Measurements from ENCODE around the gene MED8. TPM values are rescaled to one million over a fixed set of nuclear protein-coding genes. Genes with fewer than 3 reads are reported as not detected.

MED8 gene, protein sequence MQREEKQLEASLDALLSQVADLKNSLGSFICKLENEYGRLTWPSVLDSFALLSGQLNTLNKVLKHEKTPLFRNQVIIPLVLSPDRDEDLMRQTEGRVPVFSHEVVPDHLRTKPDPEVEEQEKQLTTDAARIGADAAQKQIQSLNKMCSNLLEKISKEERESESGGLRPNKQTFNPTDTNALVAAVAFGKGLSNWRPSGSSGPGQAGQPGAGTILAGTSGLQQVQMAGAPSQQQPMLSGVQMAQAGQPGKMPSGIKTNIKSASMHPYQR
- total RNA-seq (2021) (54.8 and 56.0 TPM in 2 replicates), Bru-seq, nascent RNA (percentile 92 among the genes with signal in this experiment), BruChase-seq, experiment 1, labeled RNA remaining after a 2-hour chase (percentile 90 among the genes with signal in this experiment), BruChase-seq, experiment 2, labeled RNA remaining after a 6-hour chase (percentile 94 among the genes with signal in this experiment)
- long read RNA-seq, transcript MED8-201 (8 exons, 1,483 nt): minor isoform, 6 of 192 reads
- long read RNA-seq, transcript MED8-203 (7 exons, 1,924 nt): major isoform, 161 of 192 reads
- long read RNA-seq, partial matches to known transcripts: 8 of 192 reads
- long read RNA-seq, other reads (novel, unspliced or antisense): 17 of 192 reads

DNA sequence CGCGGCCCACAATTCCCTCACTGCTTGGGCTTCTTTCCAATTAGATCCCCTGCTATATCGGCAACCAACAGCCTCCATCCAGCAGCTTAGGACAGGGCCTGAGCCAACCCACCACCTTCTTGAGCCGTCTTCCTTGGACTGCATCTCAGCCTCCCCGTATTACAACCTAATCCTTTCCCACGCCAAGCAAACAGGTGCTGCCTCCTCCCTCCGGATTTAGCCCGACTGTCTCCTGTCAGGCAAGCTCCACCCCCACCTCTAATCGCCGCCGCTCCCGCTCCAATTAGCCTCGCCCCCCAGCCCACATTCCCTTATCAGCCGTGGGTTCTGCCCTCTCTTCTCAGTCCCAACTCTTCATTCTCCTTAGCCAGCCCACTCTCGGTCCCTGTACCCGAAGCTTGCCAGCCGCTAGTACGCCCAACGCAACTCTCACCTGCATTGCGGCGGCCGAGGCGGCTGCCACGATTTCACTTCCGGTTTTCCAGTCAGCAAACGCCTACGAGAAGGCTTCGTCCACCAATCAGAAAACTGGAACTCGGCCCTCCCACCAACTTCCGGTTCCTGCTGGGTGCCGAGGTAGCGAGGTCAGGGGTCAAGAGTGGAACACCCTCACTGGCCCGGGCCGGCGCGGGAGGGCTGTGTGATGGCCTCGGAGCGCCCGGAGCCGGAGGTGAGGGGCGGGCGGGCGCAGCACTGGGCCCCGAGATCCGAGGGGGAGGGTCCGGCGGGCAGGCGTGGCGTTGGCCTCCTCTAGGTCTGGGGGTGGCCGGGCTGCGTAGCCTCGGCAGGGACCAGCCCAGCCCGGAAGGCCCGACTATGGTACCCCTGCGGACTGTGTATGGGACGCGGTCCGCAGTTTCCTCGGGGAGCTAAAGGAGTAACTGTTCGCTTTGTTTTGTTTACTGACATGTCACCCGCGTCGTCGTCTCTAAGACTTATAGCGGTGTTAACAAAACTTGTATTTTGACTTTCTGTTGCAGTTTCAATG, at the start of gene MED8, which contains the start of gene SZT2:
Gene MED8 (minus strand): TSS at position 475 of the 988 bp plus-strand sequence. CDS start 36 bp downstream, at position 439.
Gene SZT2 (plus strand): TSS at position 574 of the 988 bp plus-strand sequence. CDS start 70 bp downstream, at position 644.
- TF ChIP-seq, protein P1, sequence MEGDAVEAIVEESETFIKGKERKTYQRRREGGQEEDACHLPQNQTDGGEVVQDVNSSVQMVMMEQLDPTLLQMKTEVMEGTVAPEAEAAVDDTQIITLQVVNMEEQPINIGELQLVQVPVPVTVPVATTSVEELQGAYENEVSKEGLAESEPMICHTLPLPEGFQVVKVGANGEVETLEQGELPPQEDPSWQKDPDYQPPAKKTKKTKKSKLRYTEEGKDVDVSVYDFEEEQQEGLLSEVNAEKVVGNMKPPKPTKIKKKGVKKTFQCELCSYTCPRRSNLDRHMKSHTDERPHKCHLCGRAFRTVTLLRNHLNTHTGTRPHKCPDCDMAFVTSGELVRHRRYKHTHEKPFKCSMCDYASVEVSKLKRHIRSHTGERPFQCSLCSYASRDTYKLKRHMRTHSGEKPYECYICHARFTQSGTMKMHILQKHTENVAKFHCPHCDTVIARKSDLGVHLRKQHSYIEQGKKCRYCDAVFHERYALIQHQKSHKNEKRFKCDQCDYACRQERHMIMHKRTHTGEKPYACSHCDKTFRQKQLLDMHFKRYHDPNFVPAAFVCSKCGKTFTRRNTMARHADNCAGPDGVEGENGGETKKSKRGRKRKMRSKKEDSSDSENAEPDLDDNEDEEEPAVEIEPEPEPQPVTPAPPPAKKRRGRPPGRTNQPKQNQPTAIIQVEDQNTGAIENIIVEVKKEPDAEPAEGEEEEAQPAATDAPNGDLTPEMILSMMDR (conservative IDR thresholded peaks at IDR 0.05): no peak
- no peak for TF ChIP-seq EZH2 (IDR thresholded peaks at IDR 0.05; ENCODE audit: low read depth)
- BruUV-seq (replicated peaks): TSS peak; percentile 33
- intact Hi-C loops (cut with micrococcal nuclease; ENCODE audit: unreplicated experiment): loop anchor here (2.0 kb wide), 2 partner anchors 23 to 31 kb away; partner anchors contain the start of gene CDC20

DNA sequence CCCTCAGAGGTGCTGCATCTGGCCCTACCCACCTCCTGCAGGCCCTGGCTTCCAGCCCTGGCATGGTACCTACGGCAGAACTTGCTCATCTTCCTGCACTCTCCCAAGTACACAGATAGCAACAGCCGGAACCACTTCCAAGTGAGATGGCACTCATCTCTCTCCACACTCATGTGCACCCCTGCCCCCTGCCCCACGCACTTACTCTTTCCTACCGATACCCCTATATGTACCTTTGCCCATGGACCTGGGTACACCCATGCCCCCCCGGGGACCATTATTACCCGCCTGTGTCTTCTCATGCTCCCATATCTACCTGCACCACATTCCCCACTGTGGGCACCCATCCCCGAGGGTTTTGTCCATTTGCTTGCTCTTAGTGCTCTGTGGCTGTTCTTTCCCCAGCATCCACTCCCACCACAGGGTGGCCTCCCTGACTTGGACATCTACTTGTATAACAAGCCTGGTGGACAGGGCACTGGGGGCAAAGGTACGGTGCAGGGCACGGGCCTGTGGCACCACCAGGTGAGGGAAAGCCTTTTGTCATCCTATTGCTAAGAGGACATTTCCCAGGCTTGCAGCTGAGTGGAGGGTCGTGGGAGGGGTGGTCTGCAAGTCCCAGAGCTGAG, 49.5 kb upstream of the MED8 start:
- no peak overlapping the region for H3K4me3 ChIP-seq
- H4K20me1 ChIP-seq (ENCODE audit: insufficient read depth): no peaks in the 10 kb centered on the region
- peaks cover 5% of the 10 kb centered on the region; the same call in 1 of the 2 replicates for H3F3A ChIP-seq (ENCODE audit: insufficient read depth, low read depth)
- no TSS peak for BruUV-seq (replicated peaks)
- no peak overlapping the region for H2AFZ ChIP-seq
- H3K4me2 ChIP-seq: no peak overlapping the region
- intact Hi-C loops (cut with micrococcal nuclease; ENCODE audit: unreplicated experiment): no loop called here
- no peaks in the 10 kb centered on the region for H3K9me3 ChIP-seq (ENCODE audit: insufficient read depth, low read depth)
- H3K9me2 ChIP-seq (ENCODE audit: insufficient read depth): no peaks in the 10 kb centered on the region
- no peaks in the 10 kb centered on the region for H3K27me3 ChIP-seq (ENCODE audit: insufficient read depth, low read depth)
- no peaks in the 10 kb centered on the region for H3K79me2 ChIP-seq (ENCODE audit: low read depth)
- peaks cover 3% of the 10 kb centered on the region; the same call in 1 of the 2 replicates for H3K36me3 ChIP-seq (ENCODE audit: low read depth)
- no peak overlapping the region for H3K27ac ChIP-seq
- no peak for TF ChIP-seq EZH2 (IDR thresholded peaks at IDR 0.05; ENCODE audit: low read depth)
- TF ChIP-seq, protein P1 (conservative IDR thresholded peaks at IDR 0.05): no peak
- ChIA-PET CTCF (no interaction called here), POLR2A (ENCODE audit: unreplicated experiment) (no interaction called here)
- H3K4me1 ChIP-seq (replicated peaks; ENCODE audit: insufficient read depth): no peaks in the 10 kb centered on the region
- no peak for DNase-seq

More for the DNA sequence above, at the start of gene MED8, which contains the start of gene SZT2:
- H3K9me3 ChIP-seq (ENCODE audit: insufficient read depth, low read depth): no peaks in the 10 kb centered on the region
- peaks cover 22% of the 10 kb centered on the region for H3K4me1 ChIP-seq (replicated peaks; ENCODE audit: insufficient read depth)
- H3K27ac ChIP-seq: peak within 1 kb of the TSS; percentile 82
- H3K79me2 ChIP-seq (ENCODE audit: low read depth): peaks cover 55% of the 10 kb centered on the region
- POLR2A ChIA-PET (ENCODE audit: unreplicated experiment): interaction anchor here (0.5 to 0.8 kb wide), 8 partner anchors 12 to 183 kb away, joined by 3 to 14 read pairs (median 4); partner anchors contain the start of gene ELOVL1
- CTCF ChIA-PET: no interaction called here
- H3K4me3 ChIP-seq: peak within 1 kb of the TSS; percentile 80
- 0 out of 2 replicates have a peak, but pooled peaks cover 5% of the 10 kb centered on the region for H4K20me1 ChIP-seq (ENCODE audit: insufficient read depth)
- H3F3A ChIP-seq (ENCODE audit: insufficient read depth, low read depth): peaks cover 20% of the 10 kb centered on the region; the same call in 1 of the 2 replicates
- H3K4me2 ChIP-seq: peak within 1 kb of the TSS; percentile 93
- DNase-seq: peak; percentile 92 to 97
- H3K27me3 ChIP-seq (ENCODE audit: insufficient read depth, low read depth): no peaks in the 10 kb centered on the region
- peak within 1 kb of the TSS; percentile 80 for H2AFZ ChIP-seq
- H3K36me3 ChIP-seq (ENCODE audit: low read depth): peaks cover 23% of the 10 kb centered on the region; the same call in 1 of the 2 replicates
- no peaks in the 10 kb centered on the region for H3K9me2 ChIP-seq (ENCODE audit: insufficient read depth)
